AG04449 (cell line): ENCODE results near the gene ARHGAP36.

Source experiments
- CTCF ChIA-PET: fragments of 350-600 bp; formaldehyde crosslinking; extraction: SDS; loops from one replicate; lab custom pipeline; 2021; ENCODE audit warnings: antibody characterized with exemption; lab: Yijun Ruan, JAX
- POLR2A ChIA-PET: fragments of 400-600, 350-600 bp; formaldehyde crosslinking; extraction: SDS; loops from one replicate; lab custom pipeline; 2020; ENCODE audit warnings: antibody characterized with exemption, inconsistent platforms; lab: Yijun Ruan, JAX
- DNase-seq: peaks from one replicate; pipeline ENCODE4 v3.0.0-alpha.2; 2010; ENCODE audit warnings: low read depth, low spot score
- H3K4me3 ChIP-seq: 2 replicates; pipeline ENCODE4 v1.5.1; 2011; ENCODE audit warnings: low read depth, mild to moderate bottlenecking, control low read depth, low read length
- TF ChIP-seq, protein P1 (sequence below): IDR thresholded peaks from one replicate; pipeline ENCODE4 v1.5.1; 2011; ENCODE audit warnings: mild to moderate bottlenecking, moderate library complexity, low read length, control low read depth, inconsistent platforms; ENCODE audit not compliant: insufficient read depth; ENCODE audit errors: missing control alignments

ARHGAP36 gene

DNA sequence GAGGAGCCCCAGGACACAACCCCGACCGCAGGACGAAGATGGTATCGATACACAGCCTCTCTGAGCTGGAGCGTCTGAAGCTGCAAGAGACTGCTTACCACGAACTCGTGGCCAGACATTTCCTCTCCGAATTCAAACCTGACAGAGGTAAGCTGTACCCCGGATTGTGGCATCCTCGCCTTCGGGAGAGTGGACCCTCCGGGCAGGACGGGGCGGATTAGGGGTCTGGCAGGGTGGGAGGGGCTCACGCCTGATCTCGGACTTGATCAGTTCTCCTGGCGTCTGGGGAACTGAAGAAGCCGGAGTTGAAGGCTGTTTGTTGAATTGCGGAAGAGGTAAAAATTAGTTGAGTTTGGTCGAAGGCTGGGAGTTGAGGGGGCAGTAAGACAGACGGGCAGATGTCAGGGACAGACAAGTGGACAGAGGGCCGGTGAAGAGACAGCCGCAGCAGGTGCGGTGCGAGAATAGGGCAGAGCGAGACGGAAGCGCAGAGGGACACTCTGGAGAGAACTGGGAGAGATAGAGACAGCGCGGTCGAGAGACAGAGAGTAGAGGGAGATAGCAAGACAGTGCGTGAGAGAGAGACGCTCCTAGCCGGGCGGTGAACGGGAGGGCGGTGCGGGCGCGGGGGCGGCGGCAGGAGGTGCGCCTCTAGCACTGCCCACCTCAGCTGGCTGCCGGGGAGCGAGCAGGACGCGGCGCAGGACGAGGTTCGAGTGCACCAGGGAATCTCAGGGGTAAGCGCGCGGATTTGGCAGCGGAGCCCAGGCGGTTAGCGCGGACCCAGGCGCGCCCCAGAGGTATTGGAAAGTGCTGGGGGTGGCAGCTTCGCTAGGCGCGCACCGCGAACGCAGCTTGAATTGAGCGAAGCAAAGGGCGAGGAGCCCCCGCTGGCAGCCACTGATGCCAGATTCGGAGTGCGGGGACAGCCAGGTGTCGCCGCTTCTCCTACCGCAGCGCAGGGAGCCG, 23.9 kb downstream of the ARHGAP36 start:
- no peak overlapping the region for H3K4me3 ChIP-seq
- CTCF ChIA-PET, result no interaction called here
- POLR2A ChIA-PET, result no interaction called here
- TF ChIP-seq, protein P1, sequence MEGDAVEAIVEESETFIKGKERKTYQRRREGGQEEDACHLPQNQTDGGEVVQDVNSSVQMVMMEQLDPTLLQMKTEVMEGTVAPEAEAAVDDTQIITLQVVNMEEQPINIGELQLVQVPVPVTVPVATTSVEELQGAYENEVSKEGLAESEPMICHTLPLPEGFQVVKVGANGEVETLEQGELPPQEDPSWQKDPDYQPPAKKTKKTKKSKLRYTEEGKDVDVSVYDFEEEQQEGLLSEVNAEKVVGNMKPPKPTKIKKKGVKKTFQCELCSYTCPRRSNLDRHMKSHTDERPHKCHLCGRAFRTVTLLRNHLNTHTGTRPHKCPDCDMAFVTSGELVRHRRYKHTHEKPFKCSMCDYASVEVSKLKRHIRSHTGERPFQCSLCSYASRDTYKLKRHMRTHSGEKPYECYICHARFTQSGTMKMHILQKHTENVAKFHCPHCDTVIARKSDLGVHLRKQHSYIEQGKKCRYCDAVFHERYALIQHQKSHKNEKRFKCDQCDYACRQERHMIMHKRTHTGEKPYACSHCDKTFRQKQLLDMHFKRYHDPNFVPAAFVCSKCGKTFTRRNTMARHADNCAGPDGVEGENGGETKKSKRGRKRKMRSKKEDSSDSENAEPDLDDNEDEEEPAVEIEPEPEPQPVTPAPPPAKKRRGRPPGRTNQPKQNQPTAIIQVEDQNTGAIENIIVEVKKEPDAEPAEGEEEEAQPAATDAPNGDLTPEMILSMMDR, result no peak
- DNase-seq, result no peak

DNA sequence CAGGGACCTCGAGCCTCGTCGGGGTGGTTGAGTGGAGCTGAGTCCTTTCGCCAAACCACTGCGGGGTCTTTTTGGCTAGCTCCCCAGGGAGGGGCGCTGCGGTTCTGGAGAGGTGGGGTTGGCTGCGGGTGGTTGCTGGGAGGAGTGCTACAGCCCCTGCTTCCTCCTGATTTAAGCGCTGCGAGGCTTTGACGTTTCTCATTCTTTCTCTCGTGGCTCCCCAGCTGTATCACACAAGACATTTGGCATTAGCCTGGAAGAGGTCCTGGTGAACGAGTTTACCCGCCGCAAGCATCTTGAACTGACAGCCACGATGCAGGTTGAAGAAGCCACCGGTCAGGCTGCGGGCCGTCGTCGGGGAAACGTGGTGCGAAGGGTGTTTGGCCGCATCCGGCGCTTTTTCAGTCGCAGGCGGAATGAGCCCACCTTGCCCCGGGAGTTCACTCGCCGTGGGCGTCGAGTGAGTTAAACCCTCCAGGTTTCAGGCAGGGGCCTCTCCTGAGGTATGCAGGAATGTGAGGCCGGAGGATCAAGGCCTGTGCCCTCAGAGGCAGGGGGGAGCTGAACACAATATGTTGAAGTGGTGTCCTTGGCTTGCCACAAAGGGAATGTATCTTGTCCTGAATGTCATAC, 25.5 kb downstream of the ARHGAP36 start:
- TF ChIP-seq, protein P1, result no peak
- no peak for DNase-seq
- POLR2A ChIA-PET, result no interaction called here
- H3K4me3 ChIP-seq, result no peak overlapping the region
- CTCF ChIA-PET, result no interaction called here

DNA sequence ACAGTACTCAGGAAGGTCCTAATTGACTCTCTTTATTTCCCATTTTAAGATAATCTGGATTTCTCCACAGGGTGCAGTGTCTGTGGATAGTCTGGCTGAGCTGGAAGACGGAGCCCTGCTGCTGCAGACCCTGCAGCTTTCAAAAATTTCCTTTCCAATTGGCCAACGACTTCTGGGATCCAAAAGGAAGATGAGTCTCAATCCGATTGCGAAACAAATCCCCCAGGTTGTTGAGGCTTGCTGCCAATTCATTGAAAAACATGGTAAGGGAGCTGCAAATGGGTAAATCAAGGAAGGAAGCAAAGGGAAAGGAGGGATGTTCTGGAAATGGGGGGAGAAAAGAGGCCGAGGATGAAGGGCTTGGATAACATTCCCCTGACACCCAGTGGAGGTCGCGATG, 26.0 kb downstream of the ARHGAP36 start:
- POLR2A ChIA-PET, result no interaction called here
- DNase-seq, result no peak
- CTCF ChIA-PET, result no interaction called here
- TF ChIP-seq, protein P1, result no peak
- no peak overlapping the region for H3K4me3 ChIP-seq

DNA sequence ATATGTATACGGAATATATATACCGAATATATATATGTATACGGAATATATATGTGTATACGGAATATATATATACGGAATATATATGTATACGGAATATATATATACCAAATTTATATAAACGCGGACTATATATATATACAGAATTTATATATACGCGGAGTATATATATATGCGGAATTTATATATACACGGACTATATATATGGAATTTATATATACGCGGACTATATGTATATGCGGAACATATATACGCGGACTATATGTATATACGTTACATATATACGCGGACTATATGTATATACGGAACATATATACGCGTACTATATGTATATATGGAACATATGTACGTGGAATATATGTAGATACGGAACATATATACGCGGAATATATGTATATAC, 78.6 kb downstream of the ARHGAP36 start:
- no peak for DNase-seq
- TF ChIP-seq, protein P1, result no peak
- ChIA-PET POLR2A (no interaction called here), CTCF (no interaction called here)
- no peak overlapping the region for H3K4me3 ChIP-seq

DNA sequence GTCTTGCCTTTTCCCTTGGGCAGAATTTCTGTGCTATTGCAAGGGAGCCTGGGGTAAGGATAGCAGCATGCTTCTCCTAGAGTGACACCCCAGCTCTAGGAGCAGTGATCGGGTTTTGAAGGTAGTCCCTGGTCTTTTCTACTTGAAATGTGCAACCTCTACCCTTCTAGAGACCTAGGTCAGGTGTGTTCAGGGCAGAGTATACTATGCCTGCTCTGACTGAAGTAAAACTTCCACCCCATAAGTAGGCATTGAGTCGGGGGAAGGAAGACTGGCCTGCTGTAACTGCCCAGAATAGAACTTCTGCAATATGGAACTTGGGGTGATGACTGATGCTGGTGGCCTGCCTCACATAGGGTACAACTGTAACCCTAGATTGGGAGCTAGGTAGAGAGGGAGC, 80.9 kb downstream of the ARHGAP36 start:
- no peak for DNase-seq
- no peak overlapping the region for H3K4me3 ChIP-seq
- TF ChIP-seq, protein P1, result no peak
- ChIA-PET POLR2A (no interaction called here), CTCF (no interaction called here)
